Stimulated activated CD4-positive, alpha-beta T cell treated with anti-CD3 and anti-CD28 coated beads, TNF-alpha, amount 100 ng/mL, for 1 hour (primary cell): ENCODE results near the gene SLC2A3.
"Not testable (repeated sequence)": the region's sequence is repeated elsewhere in the genome, so short reads cannot be mapped to it uniquely, and the experiment has no call there.

Experiments used
- DNase-seq, 3 donors: peaks; one replicate each; pipeline ENCODE4 v3.0.0-alpha.2; 2020; ENCODE audit warnings: low read depth in 3 of 3, low spot score in 1 of 3

Gene SLC2A3

GRCh38 chr12:7953912-7954311 lies 17.9 kb upstream of the SLC2A3 start:
- DNase-seq = not testable (repeated sequence)

- no peak for DNase-seq
Measured at GRCh38 chr12:7951671-7952070, 15.7 kb upstream of the SLC2A3 start.

GRCh38 chr12:7950230-7950943 lies 14.4 kb upstream of the SLC2A3 start:
- not testable (repeated sequence) for DNase-seq

- DNase-seq = no peak
Measured at GRCh38 chr12:7948589-7949260, 12.7 kb upstream of the SLC2A3 start.

GRCh38 chr12:7947011-7947410 lies 11.0 kb upstream of the SLC2A3 start:
- no peak for DNase-seq

GRCh38 chr12:7944760-7945159 lies 8.8 kb upstream of the SLC2A3 start:
- not testable (repeated sequence) for DNase-seq

GRCh38 chr12:7940906-7941305 lies 4.9 kb upstream of the SLC2A3 start:
- DNase-seq = no peak

GRCh38 chr12:7937833-7938506 lies 2.0 kb upstream of the SLC2A3 start:
- DNase-seq = no peak

GRCh38 chr12:7934889-7935492 lies 996 bp downstream of the SLC2A3 start:
- no peak for DNase-seq

- no peak for DNase-seq
Measured at GRCh38 chr12:7934091-7934888, 1.7 kb downstream of the SLC2A3 start.

GRCh38 chr12:7933255-7933726 lies 2.7 kb downstream of the SLC2A3 start:
- DNase-seq = peak; percentile 50 to 54 (median 52)

- DNase-seq = not testable (repeated sequence)
Measured at GRCh38 chr12:7932599-7933240, 3.3 kb downstream of the SLC2A3 start.

GRCh38 chr12:7929083-7929792 lies 6.7 kb downstream of the SLC2A3 start:
- DNase-seq = no peak

- DNase-seq = no peak
Measured at GRCh38 chr12:7927470-7927869, 8.5 kb downstream of the SLC2A3 start.

GRCh38 chr12:7926068-7926666 lies 9.8 kb downstream of the SLC2A3 start:
- not testable (repeated sequence) for DNase-seq

- DNase-seq = no peak
Measured at GRCh38 chr12:7923241-7924236, 12.4 kb downstream of the SLC2A3 start.

GRCh38 chr12:7921181-7921580 lies 14.8 kb downstream of the SLC2A3 start:
- DNase-seq = not testable (repeated sequence)

- not testable (repeated sequence) for DNase-seq
Measured at GRCh38 chr12:7918268-7918590, 17.8 kb downstream of the SLC2A3 start.
